GM12892 (cell line): ENCODE measurements around the gene DENND1A.

Source experiments
- POLR2A ChIP-seq: IDR thresholded peaks from 2 replicates; pipeline ENCODE4 v1.6.1; 2011; ENCODE audit warnings: low read depth, low read length, control low read depth
- POLR2AphosphoS5 ChIP-seq: IDR thresholded peaks from 2 replicates; pipeline ENCODE4 v1.6.1; 2011; ENCODE audit warnings: low read depth, low read length, control low read depth
- TAF1 ChIP-seq: IDR thresholded peaks from 2 replicates; pipeline ENCODE4 v1.6.1; 2011; ENCODE audit warnings: low read depth, mild to moderate bottlenecking, control low read depth, low read length, borderline replicate concordance

GRCh38 chr9:123713282-123713681, 216.6 kb downstream of the DENND1A start:
- TF ChIP-seq POLR2AphosphoS5 = no peak
- TF ChIP-seq POLR2A = no peak
- no peak for TF ChIP-seq TAF1
